ENCODE data around the gene CEP41. TPM values are rescaled to one million over a fixed set of nuclear protein-coding genes. Genes with fewer than 3 reads are reported as not detected.

The CEP41 gene
- total and polyA plus RNA-seq, 2 of the 13 experiments (the other 11 are each of a cell fraction or from before 2014, with no cell fraction given) = 8.7 to 9.0 TPM

GRCh38 chr7:130486114-130486953 is 45.5 kb upstream of the CEP41 start (continued):
- TF ChIP-seq ZNF878 (CRISPR knock-in tag; IDR thresholded peaks at IDR 0.05) (peak; percentile 80; the same call in 1 of the 2 replicates), PTBP1 (IDR thresholded peaks at IDR 0.05; ENCODE audit: low read depth, low read length, poor library complexity, severe bottlenecking) (peak; percentile 21), RNF219 (CRISPR knock-in tag; IDR thresholded peaks at IDR 0.05) (no peak), IKZF5 (CRISPR knock-in tag; IDR thresholded peaks at IDR 0.05) (peak; percentile 83), SMC3 (IDR thresholded peaks at IDR 0.05; ENCODE audit: low read length) (peak; percentile 30), ZNF264 (CRISPR knock-in tag; IDR thresholded peaks at IDR 0.05) (0 out of 2 replicates have a peak, but pooled peaks have one; percentile 38), HES4 (CRISPR knock-in tag; IDR thresholded peaks at IDR 0.05; ENCODE audit: borderline replicate concordance) (peak; percentile 64; the same call in 1 of the 2 replicates), DR1 (CRISPR knock-in tag; IDR thresholded peaks at IDR 0.05) (0 out of 2 replicates have a peak, but pooled peaks have one; percentile 45), THAP9 (CRISPR knock-in tag; IDR thresholded peaks at IDR 0.05; ENCODE audit: borderline replicate concordance) (peak; percentile 87), ARID2 (CRISPR knock-in tag; IDR thresholded peaks at IDR 0.05; ENCODE audit: borderline replicate concordance) (0 out of 2 replicates have a peak, but pooled peaks have one; percentile 48), ZSCAN25 (CRISPR knock-in tag; IDR thresholded peaks at IDR 0.05) (0 out of 2 replicates have a peak, but pooled peaks have one; percentile 41), FOXA3 (CRISPR knock-in tag; IDR thresholded peaks at IDR 0.05) (peak; percentile 41; the same call in 1 of the 2 replicates)
- TF ChIP-seq, protein P1, sequence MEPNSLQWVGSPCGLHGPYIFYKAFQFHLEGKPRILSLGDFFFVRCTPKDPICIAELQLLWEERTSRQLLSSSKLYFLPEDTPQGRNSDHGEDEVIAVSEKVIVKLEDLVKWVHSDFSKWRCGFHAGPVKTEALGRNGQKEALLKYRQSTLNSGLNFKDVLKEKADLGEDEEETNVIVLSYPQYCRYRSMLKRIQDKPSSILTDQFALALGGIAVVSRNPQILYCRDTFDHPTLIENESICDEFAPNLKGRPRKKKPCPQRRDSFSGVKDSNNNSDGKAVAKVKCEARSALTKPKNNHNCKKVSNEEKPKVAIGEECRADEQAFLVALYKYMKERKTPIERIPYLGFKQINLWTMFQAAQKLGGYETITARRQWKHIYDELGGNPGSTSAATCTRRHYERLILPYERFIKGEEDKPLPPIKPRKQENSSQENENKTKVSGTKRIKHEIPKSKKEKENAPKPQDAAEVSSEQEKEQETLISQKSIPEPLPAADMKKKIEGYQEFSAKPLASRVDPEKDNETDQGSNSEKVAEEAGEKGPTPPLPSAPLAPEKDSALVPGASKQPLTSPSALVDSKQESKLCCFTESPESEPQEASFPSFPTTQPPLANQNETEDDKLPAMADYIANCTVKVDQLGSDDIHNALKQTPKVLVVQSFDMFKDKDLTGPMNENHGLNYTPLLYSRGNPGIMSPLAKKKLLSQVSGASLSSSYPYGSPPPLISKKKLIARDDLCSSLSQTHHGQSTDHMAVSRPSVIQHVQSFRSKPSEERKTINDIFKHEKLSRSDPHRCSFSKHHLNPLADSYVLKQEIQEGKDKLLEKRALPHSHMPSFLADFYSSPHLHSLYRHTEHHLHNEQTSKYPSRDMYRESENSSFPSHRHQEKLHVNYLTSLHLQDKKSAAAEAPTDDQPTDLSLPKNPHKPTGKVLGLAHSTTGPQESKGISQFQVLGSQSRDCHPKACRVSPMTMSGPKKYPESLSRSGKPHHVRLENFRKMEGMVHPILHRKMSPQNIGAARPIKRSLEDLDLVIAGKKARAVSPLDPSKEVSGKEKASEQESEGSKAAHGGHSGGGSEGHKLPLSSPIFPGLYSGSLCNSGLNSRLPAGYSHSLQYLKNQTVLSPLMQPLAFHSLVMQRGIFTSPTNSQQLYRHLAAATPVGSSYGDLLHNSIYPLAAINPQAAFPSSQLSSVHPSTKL (CRISPR knock-in tag; IDR thresholded peaks at IDR 0.05) = peak; percentile 62
- TF ChIP-seq, protein P2, sequence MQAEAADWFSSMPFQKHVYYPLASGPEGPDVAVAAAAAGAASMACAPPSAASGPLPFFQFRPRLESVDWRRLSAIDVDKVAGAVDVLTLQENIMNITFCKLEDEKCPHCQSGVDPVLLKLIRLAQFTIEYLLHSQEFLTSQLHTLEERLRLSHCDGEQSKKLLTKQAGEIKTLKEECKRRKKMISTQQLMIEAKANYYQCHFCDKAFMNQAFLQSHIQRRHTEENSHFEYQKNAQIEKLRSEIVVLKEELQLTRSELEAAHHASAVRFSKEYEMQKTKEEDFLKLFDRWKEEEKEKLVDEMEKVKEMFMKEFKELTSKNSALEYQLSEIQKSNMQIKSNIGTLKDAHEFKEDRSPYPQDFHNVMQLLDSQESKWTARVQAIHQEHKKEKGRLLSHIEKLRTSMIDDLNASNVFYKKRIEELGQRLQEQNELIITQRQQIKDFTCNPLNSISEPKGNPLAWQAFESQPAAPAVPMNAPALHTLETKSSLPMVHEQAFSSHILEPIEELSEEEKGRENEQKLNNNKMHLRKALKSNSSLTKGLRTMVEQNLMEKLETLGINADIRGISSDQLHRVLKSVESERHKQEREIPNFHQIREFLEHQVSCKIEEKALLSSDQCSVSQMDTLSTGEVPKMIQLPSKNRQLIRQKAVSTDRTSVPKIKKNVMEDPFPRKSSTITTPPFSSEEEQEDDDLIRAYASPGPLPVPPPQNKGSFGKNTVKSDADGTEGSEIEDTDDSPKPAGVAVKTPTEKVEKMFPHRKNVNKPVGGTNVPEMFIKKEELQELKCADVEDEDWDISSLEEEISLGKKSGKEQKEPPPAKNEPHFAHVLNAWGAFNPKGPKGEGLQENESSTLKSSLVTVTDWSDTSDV (CRISPR knock-in tag; IDR thresholded peaks at IDR 0.05) = no peak

Measured in HepG2 (cell line).